Renal pelvis (tissue), 4 donors: Measurements from ENCODE around the gene JPH4. TPM values are rescaled to one million over a fixed set of nuclear protein-coding genes. Genes with fewer than 3 reads are reported as not detected.
A peak's percentile ranks its signal among the peaks of the same experiment; 100 is the strongest.

Experiments used
- DNase-seq: peaks from one replicate; pipeline ENCODE4 v3.0.0-alpha.2; 2013
- polyA plus RNA-seq, 3 donors: library from polyadenylated mRNA; unstranded; fragments of 120-200 nt; gene quantifications; one replicate each; pipeline ENCODE4 v1.2.1, GENCODE V29; 2013; ENCODE audit not compliant: insufficient read length in 3 of 3

The JPH4 gene
- polyA plus RNA-seq, 3 donors = 9.1 to 13.5 (median 11.9) TPM

DNA sequence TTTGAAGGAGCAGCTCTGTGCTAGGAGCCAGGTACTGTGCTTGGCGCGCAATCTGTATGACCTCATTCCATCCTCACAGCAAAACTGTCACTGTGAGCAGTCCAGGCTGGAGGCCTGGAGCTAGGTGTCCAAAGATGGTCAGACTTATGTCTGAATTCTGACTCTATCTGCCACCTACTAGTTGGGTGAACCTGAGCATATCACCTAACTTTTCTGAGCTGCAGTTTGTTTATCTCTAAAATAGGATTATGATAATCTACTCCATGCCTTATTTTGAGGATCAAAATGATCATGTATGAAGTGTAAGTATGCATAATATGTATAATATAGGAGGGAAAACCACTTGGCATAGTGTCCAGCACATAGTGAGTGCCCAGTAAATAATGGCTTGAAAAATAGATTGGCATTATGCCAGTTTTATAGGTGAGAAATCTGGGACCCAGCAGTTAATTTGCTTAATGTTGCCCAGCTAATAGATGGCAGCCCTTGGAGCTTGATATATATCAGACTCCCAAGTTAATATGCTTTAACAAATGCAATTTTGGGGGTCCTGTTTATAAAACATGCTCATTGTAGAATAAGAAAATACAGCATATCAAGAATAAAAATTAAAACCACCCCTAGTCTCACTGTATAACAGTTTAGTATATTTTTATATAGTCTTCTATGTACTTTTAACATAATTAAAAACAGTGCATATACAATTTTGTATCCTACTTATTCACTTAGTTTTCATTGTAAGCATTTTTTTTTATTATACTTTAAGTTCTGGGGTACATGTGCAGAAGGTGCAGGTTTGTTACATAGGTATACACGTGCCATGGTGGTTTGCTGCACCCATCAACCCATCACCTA lies 4.5 kb upstream of the JPH4 start:
- DNase-seq = no peak

DNA sequence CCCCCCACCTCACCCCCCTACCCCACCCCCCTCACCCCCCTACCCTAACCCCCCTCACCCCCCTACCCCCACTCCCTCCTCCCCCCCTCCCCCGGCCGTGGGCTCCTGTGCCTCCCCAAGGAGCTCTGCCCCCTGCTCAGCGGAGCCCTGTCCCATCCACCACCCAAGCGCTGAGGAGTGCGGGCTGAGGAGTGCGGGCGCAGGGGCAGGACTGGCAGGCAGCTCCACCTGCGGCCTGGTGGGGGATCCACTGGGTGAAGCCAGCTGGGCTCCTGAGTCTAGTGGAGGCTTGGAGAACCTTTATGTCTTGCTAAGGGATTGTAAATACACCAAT lies 2.3 kb upstream of the JPH4 start:
- DNase-seq = no peak

DNA sequence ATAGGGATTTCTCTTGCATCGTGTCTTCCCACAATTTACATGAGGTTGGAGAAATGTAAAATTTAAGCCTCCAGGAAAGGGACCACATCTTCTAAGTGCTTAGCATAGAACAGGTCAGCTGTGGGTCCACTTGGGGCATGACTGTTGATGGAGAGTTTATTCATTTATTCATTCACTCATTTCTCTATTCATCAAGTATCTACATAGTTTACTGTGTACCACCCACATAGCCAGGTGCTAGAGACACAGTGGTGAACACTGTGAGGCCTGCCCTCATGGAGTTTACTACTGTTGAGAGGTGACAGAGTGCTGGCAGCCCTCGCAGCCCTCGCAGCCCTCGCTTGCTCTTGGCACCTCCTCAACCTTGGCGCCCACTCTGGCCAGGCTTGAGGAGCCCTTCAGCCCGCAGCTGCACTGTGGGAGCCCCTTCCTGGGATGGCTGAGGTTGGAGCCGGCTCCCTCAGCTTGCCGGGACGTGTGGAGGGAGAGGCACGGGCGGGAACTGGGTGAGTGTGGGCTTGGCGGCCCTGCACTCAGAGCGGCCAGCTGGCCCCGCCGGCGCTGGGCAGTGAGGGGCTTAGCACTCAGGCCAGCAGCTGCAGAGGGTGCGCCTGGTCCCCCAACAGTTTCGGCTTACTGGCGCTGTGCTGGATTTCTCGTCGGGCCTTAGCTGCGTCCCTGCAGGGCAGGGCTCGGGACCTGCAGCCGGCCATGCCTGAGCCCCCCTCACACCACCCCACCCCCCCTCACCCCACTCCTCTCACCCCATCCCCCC lies 1.7 kb upstream of the JPH4 start:
- no peak for DNase-seq

DNA sequence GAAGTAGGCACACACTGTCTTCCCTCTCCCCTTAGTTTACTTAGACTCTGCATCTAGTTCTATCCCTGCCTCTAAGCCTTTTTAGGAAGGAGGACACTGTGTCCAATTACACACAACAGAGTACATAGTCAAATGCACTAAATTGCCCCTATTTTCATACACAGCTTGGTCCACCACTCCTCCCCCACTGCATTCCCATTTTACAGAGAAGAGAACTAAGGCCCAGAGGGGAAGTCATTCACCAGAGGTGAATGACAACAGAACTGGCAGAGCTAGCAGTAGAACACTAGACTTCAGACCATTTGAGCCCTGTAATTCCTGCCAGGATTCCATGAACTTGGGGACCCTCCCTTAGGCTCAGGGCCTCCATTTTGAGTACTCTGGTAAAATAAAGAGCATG lies 1.1 kb upstream of the JPH4 start:
- DNase-seq = no peak

DNA sequence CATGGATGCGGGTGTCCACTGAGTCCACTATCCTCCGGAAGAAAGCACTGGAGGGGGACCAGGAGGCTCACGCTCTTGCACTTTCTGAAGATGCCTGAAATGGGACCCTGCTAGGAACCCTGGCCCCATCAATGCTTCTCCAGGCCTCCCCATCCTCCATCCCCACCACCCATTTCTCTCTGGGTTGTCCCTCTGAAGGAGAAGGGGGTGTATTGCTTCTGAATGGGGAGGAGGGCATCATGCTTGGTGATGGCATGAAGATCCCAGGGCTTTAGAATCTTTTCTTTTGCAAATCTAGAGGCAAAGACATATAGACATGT lies 681 bp upstream of the JPH4 start:
- DNase-seq = no peak

DNA sequence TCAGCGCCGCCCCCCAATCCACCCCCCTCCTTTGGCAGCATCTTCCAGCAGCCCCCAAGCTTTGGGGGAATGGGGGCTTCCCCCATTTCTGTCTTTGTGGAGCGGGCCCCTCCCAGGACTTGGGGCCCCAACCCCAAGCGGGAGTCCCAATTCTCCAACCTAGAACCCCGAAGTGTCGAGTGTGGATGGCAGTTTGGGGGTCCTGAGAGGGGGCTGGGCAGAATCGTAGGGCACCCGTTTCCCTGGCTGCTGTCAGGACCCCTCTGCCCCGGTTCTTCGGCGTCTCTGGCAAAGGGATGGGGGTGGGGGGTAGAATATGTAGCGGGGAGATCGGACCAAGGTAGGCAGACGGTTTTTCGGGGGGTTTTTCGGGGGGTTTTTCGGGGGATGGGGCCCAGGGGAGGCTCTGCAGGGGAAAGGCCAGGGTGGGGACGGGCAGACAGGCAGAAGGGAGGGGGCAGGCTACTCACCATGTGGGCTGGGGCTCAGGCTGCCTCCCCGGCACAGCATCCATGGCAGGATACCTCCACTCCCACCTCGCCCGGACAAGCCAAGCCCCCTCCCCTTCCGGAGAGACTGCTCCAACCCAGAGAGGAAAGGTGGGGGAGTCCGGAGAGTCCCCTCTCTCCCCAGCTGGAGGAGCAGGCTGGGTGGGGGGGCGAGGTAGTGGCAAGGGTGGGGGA lies 739 bp downstream of the JPH4 start:
- no peak for DNase-seq

DNA sequence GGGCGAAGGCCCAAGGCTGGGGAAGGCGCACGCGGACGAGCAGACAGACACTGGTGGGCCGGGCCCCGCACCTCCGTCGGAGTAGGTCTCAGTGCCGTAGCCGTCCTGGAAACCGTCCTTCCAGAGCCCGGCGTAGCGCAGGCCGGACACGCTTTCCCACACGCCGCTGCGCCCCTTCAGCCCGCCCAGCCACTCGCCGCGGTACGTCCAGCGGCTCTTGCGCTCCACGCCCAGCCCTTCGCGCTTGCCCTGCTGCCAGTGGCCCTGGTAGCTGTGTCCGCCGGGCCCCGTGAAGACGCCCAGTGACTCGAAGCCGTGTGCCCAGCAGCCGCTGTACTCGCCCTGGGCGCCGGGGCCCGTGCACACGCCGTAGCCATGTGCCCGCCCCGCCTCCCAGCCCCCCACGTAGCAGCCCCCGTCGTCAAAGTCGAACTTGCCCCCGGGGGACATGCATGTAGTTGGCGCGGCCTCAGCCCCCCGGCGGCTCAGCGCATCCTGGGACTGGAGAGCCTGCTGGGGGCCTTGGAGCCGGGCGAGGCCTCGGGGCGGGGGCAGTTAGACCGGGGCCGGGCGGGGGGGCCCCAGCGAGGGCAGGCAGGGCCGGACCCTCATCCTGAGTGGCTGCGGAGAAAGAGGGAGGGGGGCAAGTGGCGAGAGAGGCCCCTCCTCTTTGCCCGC lies 1.4 kb downstream of the JPH4 start:
- DNase-seq = no peak

DNA sequence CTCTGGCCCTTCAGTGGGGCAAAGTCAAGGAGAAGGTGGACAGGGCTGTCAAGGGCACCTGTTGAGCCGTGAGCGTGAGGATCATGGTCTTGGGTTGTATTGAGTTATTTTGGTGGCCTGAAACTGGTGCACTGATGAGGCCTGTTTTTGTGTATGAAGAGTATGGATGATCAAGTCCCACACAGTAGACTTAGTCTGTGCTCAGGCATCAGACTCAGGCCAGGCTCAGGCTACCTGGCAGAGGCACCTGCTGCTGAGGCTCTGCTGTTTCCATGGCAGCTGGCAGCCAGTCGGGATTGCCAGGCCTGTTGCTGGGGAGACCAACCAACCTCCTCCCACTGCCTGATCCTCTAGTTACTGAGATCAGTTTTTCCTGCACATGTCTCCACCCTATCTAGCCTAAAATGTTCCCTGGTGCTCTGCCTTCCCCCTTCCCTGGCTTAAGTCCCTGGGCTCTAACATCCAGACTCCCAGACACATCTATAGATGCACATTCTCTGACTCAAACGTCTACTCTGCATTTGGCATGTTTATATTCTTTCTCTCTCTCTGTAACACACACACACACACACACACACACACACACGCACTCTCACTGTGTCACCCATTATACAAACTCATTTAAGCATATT lies 5.1 kb downstream of the JPH4 start:
- DNase-seq = no peak

DNA sequence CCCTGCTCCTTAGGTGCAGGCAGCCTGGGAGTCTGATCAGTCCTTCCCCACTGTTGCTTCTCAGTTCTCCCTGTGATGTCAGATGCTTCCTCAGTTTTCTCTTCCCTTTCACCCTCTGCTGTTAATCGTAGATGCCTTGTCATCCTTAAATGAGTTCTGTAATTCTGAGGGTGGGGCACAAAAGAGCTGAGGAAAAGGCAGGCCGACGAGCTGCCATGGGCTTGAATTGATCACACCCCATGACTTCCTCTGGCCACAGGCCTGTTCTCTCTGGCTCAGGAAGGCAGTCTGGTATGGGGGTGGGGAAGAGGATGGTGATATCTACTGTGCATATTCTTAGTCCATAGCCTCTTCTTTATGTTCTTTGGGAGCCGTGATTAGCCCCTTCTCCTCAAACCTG lies 5.8 kb downstream of the JPH4 start:
- no peak for DNase-seq

DNA sequence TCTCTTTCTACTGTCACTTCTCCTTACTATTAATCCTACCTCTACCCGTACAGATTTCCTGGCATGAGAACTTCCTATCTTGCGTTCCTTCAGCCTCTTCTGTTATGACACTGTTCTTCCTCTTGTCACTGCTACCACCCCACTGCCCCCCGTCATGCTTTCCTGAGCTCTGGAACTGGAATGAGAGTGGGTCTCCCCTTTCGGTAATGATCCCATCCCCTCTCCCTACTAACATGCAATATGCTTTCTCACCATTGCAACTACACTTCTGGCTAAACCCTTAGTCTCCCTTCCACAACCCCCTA lies 6.1 kb downstream of the JPH4 start:
- no peak for DNase-seq

DNA sequence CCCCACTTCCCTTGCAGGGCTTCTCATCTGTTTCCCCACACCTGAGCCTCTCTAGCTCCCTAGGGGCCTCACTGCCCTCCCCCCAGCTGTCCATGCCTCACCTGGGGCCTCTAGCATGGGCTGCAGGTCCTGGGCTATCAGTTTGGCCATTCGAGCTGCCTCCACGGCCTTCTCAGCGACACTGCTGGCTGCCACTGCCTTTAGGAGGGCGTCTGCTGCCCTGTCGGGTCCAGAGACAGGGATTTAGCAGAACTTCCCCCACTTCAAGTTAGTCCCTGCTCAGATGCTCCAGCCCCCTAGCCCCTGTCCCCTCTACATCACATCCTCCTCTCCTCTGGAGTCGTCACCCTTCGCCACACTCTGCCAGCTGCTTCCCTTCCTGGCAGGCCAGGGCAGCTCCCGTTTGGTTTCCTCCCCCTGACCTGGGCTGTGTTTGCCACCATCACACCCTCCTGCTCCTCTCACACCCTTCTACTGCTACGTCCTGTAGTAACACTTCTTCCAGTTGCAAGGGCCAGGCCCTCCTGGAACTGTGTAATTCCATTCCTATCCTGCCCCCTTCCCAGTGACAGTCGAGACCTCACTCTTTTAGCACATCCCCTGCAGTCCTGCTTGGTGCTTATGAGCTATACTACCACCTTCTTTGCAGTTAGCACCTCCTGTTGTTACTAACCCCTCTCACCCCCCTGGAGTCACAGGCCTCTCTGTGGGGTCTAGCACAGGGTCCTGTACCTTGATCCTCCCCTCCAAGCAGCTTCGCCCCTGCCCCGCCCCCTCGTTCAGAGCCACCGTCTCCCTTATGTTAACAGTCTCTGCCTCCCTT lies 6.7 kb downstream of the JPH4 start:
- DNase-seq = peak; percentile 26

DNA sequence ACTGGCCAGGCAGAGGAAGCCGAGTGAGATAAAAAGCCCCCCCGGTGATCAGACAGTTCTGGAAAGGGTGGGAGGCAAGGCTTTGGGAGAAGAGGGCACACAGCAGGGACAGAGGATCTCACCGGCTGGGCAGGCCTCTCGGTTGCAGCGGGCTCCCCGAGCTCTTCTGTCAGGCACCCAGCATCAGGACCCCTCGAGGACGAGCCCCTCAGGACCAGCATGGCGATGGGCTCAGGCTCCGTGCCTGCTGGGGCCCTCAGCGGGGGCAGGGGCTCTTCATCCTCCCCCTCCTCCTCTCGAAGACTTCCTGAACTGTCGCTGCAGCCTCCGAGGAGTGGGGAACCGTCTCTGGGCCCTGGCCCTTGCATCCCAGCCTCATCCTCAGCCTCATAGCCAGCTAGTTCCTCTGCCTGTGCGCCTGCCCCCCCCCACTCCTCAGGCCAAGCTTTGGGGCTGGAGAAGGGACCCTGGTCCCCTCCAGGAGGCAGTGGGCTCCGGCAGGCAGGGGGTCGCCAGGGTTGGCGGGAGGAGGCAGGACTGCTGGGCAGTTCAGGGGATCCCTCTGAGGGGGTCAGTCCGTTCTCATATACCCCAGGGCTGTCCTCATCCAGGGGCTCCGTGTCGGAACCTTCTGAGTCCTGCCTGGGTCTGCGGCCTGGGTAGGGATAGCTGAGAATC lies 7.6 kb downstream of the JPH4 start:
- DNase-seq = no peak

DNA sequence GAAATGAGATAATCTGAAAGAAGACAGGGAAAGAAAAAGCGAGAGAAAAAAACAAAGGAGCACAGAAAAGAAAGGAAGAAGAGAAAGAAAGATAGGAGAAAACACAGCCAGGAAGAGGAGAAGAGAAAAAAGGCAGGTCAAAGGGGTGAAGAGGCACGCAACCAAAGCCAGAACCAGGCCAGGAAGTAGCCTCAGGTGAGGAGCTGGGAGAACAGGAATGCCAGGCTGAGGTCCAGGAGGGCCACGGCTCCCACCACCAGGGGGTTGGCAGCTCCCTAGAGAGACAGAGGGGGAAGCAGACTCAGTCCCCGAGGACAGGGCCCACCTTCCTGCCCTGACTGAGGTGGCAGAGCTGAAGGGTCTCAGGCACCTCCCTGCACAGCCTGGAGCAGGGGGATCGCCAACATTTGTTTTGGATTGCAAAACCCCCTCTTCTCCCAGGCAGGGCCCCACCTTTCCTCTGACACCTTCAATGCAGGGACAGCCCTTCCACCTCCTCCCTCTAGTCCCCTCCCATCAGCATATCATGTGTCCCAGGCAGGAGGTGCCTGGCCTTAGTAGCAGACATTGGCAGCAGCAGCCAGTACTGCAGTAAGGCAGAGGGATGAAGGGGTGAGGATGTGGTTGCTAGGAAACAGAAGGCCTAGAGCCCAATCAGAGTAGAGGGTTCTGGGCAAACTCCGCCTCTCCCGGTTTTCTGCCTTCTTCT lies 9.0 kb downstream of the JPH4 start:
- DNase-seq = peak; percentile 38

DNA sequence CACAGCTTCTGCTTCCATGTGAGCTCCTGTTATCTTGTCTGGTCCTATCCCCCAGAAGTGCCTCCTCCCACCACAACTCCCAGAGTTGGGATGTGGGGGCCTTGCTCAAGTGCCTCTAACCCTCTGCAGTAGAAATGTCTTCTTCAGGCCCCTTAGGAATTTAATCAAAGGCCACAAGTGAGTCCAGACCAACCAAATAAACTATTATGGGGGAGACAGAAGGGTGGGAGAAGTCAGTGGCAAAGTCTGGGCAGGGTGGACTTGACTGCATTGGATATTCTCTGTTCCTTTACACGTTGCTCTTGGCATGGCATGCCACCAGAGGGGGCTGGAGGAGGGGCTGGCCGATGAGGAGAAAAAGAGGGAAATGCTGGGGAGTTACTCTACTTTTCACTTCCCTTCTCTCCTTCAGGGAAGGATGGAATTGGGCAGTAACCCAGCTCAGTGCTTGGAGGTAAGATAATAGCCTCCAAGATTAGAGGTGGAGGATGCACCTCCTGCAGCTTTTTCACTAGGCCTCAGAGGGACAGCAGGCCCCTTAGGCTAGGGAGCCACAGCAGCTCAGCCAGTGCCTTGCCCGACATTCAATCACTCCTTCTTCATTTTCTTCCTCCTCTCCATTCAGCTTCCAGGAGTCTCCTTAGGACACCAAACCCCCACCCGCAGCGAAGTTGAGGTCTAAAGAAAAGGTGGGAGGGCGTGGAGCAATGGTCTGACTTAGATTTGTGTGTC lies 9.8 kb downstream of the JPH4 start:
- DNase-seq = peak; percentile 35

DNA sequence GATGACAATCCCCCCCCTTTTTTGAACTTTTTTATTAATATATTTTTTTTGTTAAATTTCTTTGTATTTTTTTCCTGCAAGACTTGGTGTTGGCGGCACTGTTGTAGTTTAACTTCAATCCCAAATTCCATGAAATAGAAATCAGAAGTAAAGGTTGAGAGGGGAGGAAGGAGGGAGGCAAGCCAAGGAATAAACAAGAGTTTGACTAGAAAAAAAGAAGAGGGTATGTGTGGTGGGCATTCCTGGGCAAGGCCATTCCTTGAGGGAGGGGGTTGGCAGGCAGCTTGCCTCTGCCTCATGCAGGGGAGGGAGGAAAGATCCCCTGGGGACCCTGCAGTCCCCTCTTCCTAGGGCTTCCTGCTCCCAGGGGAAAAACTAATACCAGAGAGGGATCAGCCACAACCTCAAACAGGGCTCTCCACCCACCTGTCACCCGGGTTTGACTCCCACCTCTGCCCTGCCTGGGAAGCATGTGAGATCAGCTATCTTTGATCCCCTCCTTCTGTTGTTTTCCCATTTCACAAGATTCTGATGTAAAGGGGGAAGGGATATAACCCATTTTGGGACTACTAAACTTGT lies 10.5 kb downstream of the JPH4 start:
- no peak for DNase-seq

DNA sequence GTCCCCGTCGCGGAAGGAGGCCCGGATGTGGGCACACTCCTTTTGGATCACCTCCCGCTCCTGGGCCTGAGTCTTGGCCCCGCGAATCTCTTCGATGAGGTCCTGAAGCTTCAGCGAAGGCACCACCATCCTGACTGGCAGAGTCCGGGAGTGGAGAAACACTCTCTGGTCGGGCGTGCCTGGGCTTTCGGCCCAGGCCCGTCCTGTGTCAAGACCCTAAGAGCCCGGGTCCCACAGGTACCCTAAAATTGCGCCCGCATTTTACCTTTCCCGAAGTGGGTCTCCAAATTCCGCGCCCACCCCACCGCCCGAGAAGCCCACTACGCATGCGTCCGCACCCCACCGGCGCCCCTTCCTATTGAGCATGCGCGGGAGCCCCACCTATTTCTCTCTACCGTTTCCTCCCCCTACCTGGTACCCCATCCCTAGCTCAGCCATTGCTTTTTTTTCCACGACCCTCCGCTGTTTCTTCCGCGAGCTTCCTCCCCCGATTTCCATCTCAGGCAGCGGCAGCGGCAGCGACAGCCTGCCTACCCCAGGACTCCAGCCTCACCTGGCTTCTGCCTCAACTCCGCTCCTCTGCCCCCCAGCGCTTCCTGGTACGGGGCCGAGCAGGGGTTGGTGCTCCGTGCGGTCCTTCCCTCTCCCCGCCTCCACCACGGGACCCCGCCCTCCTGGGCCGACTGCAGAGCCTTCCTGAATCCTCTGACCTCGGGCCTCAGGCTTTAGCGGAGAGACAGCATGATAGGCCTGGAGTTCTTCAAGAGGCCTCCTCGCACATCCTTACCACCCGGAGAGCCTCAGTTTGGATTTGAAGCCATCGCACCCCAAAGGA lies 11.2 kb downstream of the JPH4 start, which contains the start of gene AP1G2:
TSS of gene AP1G2 (minus strand) at position 606 of the 835 bp plus-strand sequence. CDS start at position 129, 477 bp downstream.
- peak; percentile 73 for DNase-seq

DNA sequence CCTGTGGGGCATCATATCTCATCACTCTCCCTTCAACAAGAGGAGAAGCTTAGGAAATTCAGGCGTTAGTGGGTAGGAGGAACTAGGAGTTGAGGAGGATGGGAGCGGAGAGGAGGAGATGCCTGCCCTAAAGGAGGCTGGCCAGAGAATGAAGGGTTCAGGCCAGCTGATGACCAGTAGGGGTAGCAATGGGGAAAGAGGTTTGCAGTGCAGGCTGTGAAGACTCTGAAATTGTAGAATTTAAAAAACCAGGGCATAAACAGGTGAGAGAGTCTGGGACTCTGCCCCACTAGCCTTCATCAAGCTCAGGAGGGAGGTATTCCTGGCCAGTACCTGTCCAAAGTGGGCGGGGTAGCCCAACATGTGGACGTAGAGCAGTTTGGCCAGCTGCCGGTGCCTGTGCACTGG lies 11.8 kb downstream of the JPH4 start:
- DNase-seq = no peak
